ENCODE results near the gene CDH11.
A peak's percentile ranks its signal among the peaks of the same experiment; 100 is the strongest.

DNA sequence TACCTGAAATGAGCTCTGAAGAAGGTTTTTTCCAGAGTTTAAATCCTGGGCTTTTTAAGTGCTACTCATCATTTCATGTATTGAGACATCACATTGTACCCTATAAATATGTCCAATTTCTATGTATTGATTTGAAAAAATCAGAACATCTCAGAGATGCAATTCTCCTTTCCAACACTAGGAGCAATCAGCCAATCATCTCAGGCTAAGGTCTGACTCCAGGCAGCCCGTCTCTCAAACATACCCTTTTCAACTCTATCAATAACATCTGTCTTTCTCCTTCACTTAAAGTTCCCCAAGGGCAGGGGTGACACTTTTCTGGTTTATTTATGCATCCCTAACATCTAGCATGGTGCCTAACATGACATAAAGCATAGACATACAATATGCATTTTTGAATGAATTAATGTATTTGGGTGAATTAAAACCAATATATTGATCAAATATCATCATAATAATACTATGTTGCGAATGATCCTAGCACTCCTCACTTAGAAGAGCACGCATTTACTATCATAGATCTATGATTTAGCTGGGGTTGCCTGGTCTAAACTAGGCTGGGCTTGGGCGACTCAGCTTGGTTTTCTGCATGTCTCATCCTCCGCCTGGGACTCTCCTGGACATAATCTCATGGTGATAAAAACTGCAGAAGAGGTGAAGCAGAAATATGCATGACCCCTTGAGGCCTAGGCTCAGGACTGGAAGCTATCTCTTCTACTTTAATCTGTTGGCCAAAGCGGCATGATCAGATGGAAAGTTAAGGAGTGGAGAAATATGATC is 5.2 kb upstream of the CDH11 start:
- TF ChIP-seq CTCF (conservative IDR thresholded peaks at IDR 0.05; ENCODE audit: low read depth, low read length) = peak; percentile 11; the same call in 1 of the 2 replicates
- no peak for TF ChIP-seq POLR2A (IDR thresholded peaks at IDR 0.05; ENCODE audit: low read depth, low read length)
- no peak for TF ChIP-seq BHLHE40 (IDR thresholded peaks at IDR 0.05; ENCODE audit: low read depth, low read length)
- no peak for TF ChIP-seq MAFK (IDR thresholded peaks at IDR 0.05; ENCODE audit: low read depth, low read length)
- TF ChIP-seq NFE2L2 (IDR thresholded peaks at IDR 0.05; ENCODE audit: low read depth, low read length) = no peak
- TF ChIP-seq RAD21 (IDR thresholded peaks at IDR 0.05; ENCODE audit: low read length) = no peak
